ENCODE measurements around the gene CARM1. TPM values are rescaled to one million over a fixed set of nuclear protein-coding genes. Genes with fewer than 3 reads are reported as not detected.

The CARM1 gene
- total and polyA plus RNA-seq, 2 of the 13 experiments (the other 11 are each of a cell fraction or from before 2014, with no cell fraction given): 27.6 to 55.8 TPM

DNA sequence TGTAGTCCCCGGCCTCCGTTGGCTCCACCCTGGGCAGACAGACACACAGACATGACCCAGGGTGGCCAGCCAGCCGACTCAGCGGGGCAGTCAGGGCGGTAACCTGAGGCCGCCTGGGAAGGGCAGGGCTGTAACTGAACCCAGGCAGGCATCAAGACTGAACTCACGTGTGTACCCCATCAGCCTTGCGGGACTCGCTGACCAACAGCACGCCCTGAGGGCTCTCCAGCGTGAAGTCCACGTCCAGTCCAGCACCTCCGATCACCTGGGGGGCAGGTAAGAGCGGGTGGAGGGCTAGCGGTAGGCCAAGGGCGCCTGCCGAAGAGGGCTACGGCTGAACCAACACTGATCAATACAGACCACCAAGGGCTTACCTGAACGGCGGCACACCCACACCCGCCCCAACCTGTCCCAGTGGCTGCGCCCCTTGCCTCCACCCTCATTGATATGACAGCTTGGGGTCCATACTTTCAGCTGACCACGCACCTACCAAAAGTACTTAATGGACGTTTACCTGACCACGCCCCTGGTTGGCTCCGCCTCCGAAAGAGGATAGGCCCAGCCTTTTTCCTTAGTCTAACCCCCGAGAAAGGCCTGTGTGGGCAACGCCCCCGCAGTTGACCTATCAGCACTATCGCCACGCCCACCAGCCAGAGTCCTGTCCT lies 36.1 kb upstream of the CARM1 start (continued):
- TF ChIP-seq, protein P1, sequence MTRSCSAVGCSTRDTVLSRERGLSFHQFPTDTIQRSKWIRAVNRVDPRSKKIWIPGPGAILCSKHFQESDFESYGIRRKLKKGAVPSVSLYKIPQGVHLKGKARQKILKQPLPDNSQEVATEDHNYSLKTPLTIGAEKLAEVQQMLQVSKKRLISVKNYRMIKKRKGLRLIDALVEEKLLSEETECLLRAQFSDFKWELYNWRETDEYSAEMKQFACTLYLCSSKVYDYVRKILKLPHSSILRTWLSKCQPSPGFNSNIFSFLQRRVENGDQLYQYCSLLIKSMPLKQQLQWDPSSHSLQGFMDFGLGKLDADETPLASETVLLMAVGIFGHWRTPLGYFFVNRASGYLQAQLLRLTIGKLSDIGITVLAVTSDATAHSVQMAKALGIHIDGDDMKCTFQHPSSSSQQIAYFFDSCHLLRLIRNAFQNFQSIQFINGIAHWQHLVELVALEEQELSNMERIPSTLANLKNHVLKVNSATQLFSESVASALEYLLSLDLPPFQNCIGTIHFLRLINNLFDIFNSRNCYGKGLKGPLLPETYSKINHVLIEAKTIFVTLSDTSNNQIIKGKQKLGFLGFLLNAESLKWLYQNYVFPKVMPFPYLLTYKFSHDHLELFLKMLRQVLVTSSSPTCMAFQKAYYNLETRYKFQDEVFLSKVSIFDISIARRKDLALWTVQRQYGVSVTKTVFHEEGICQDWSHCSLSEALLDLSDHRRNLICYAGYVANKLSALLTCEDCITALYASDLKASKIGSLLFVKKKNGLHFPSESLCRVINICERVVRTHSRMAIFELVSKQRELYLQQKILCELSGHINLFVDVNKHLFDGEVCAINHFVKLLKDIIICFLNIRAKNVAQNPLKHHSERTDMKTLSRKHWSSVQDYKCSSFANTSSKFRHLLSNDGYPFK (CRISPR knock-in tag; IDR thresholded peaks at IDR 0.05; ENCODE audit: borderline replicate concordance): no peak; the same call in 1 of the 2 replicates
- no peak for TF ChIP-seq ARNT2 (CRISPR knock-in tag; IDR thresholded peaks at IDR 0.05; ENCODE audit: low read depth)
- TF ChIP-seq CAMTA2 (CRISPR knock-in tag; IDR thresholded peaks at IDR 0.05; ENCODE audit: borderline replicate concordance): 0 out of 2 replicates have a peak, but pooled peaks have one; percentile 42
- no peak for TF ChIP-seq ZKSCAN8 (CRISPR knock-in tag; IDR thresholded peaks at IDR 0.05; ENCODE audit: borderline replicate concordance)
- TF ChIP-seq ZBTB10 (CRISPR knock-in tag; IDR thresholded peaks at IDR 0.05; ENCODE audit: borderline replicate concordance): no peak
- TF ChIP-seq ZNF552 (CRISPR knock-in tag; IDR thresholded peaks at IDR 0.05; ENCODE audit: borderline replicate concordance): no peak
- TF ChIP-seq XBP1 (CRISPR knock-in tag; IDR thresholded peaks at IDR 0.05): no peak
- TF ChIP-seq, protein P2, sequence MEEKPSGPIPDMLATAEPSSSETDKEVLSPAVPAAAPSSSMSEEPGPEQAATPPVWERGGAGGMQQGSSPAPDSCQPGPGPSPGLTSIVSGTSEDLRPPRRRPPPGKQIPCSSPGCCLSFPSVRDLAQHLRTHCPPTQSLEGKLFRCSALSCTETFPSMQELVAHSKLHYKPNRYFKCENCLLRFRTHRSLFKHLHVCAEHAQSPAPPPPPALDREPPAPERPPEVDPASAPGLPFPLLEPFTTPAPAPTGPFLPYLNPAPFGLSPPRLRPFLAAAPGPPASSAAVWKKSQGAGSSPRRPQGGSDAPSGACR (CRISPR knock-in tag; IDR thresholded peaks at IDR 0.05): 0 out of 2 replicates have a peak, but pooled peaks have one; percentile 20
- TF ChIP-seq ZNF619 (CRISPR knock-in tag; IDR thresholded peaks at IDR 0.05): no peak
- no peak for TF ChIP-seq ZNF546 (CRISPR knock-in tag; conservative IDR thresholded peaks at IDR 0.05)
- no peak for TF ChIP-seq PCBP2 (optimal IDR thresholded peaks at IDR 0.05; ENCODE audit: low read depth, low read length, poor library complexity, severe bottlenecking)
- peak; percentile 27; the same call in 1 of the 2 replicates for TF ChIP-seq ZNF253 (CRISPR knock-in tag; IDR thresholded peaks at IDR 0.05; ENCODE audit: borderline replicate concordance)
- TF ChIP-seq ASH2L (IDR thresholded peaks at IDR 0.05; ENCODE audit: insufficient read length, low read depth, low read length): no peak
- TF ChIP-seq SP5 (CRISPR knock-in tag; IDR thresholded peaks at IDR 0.05; ENCODE audit: borderline replicate concordance, low read depth): no peak
- TF ChIP-seq ETV5 (CRISPR knock-in tag; IDR thresholded peaks at IDR 0.05; ENCODE audit: borderline replicate concordance): no peak
- TF ChIP-seq ZMAT3 (CRISPR knock-in tag; conservative IDR thresholded peaks at IDR 0.05): no peak
- TF ChIP-seq, protein P3, sequence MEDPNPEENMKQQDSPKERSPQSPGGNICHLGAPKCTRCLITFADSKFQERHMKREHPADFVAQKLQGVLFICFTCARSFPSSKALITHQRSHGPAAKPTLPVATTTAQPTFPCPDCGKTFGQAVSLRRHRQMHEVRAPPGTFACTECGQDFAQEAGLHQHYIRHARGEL (CRISPR knock-in tag; IDR thresholded peaks at IDR 0.05): 0 out of 2 replicates have a peak, but pooled peaks have one; percentile 52
- no peak for TF ChIP-seq ZNF547 (CRISPR knock-in tag; IDR thresholded peaks at IDR 0.05)
- 0 out of 2 replicates have a peak, but pooled peaks have one; percentile 22 for TF ChIP-seq HHEX (CRISPR knock-in tag; IDR thresholded peaks at IDR 0.05)
- no peak for TF ChIP-seq ZFP36 (IDR thresholded peaks at IDR 0.05; ENCODE audit: borderline replicate concordance, low read depth, low read length, partially characterized antibody)
- TF ChIP-seq, protein P4, sequence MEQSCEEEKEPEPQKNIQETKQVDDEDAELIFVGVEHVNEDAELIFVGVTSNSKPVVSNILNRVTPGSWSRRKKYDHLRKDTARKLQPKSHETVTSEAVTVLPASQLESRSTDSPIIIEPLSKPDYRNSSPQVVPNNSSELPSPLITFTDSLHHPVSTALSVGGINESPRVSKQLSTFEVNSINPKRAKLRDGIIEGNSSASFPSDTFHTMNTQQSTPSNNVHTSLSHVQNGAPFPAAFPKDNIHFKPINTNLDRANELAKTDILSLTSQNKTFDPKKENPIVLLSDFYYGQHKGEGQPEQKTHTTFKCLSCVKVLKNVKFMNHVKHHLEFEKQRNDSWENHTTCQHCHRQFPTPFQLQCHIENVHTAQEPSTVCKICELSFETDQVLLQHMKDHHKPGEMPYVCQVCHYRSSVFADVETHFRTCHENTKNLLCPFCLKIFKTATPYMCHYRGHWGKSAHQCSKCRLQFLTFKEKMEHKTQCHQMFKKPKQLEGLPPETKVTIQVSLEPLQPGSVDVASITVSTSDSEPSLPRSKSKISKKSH (CRISPR knock-in tag; IDR thresholded peaks at IDR 0.05; ENCODE audit: borderline replicate concordance): no peak
